A549 (cell line): ENCODE data around the gene RPL35. TPM values are rescaled to one million over a fixed set of nuclear protein-coding genes. Genes with fewer than 3 reads are reported as not detected.
"Not testable (repeated sequence)": the region's sequence is repeated elsewhere in the genome, so short reads cannot be mapped to it uniquely, and the experiment has no call there.

Source experiments
- ATAC-seq, 2 experiments: fragments of 200-7000 bp in 1 of 2; fragments of >200 bp in 1 of 2; cut with Nextera tagmentation in 1 of 2; cut with Tn5 transposase in 1 of 2; 3 replicates each; pipeline versions ENCODE4 v1.8.0 to v1.9.1; 2018 to 2020; ENCODE audit warnings: mild to moderate bottlenecking in 1 of 2, moderate library complexity in 1 of 2
- CTCF ChIA-PET: fragments of 300-600 bp; sonication (Branson Sonifier 250); formaldehyde crosslinking; extraction: SDS; loops from one replicate; lab custom pipeline; 2021; ENCODE audit warnings: antibody characterized with exemption, inconsistent platforms; lab: Yijun Ruan, JAX
- POLR2A ChIA-PET: fragments of 350-600 bp; formaldehyde crosslinking; extraction: SDS; loops from one replicate; lab custom pipeline; 2021; ENCODE audit warnings: antibody characterized with exemption, inconsistent platforms; lab: Yijun Ruan, JAX
- DNase-seq, 2 experiments: peaks; one replicate each; pipeline versions ENCODE4 v3.0.0 to v3.0.0-alpha.2; 2011 to 2016; ENCODE audit warnings: low read depth in 1 of 2, low spot score in 1 of 2
- FAIRE-seq: peaks from 2 replicates; lab custom pipeline; 2011; peaks lifted over from hg19 to GRCh38; lab: Jason Lieb, UNC
- H3K27ac ChIP-seq, 2 experiments: fragments of >200 bp; sonication (Bioruptor Twin); formaldehyde crosslinking; 3 replicates each; pipeline ENCODE4 v1.5.1; 2016 to 2017
- H3K4me1 ChIP-seq: fragments of >200 bp; sonication (Bioruptor Twin); formaldehyde crosslinking; 3 replicates; pipeline ENCODE4 v1.6.1; 2016
- H3K4me2 ChIP-seq: fragments of >200 bp; sonication (Bioruptor Twin); formaldehyde crosslinking; 3 replicates; pipeline ENCODE4 v1.6.1; 2016
- H3K4me3 ChIP-seq: fragments of >200 bp; sonication (Bioruptor Twin); formaldehyde crosslinking; 3 replicates; pipeline ENCODE4 v1.5.1; 2016
- H3K9me3 ChIP-seq: fragments of >200 bp; sonication (Bioruptor Twin); formaldehyde crosslinking; 3 replicates; pipeline ENCODE4 v1.6.1; 2016
- CBX8 ChIP-seq: fragments of 200-600 bp; sonication (generic); IDR thresholded peaks from 2 replicates; pipeline ENCODE4 v1.6.1; 2016
- CEBPB ChIP-seq, 2 experiments: fragments of >200 bp in 1 of 2; sonication (Bioruptor Twin) in 1 of 2; formaldehyde crosslinking in 1 of 2; IDR thresholded peaks; 2 replicates each; pipeline ENCODE4 v1.6.1; 2012 to 2016
- CHD2 ChIP-seq: fragments of 150-350 bp; IDR thresholded peaks from 2 replicates; pipeline ENCODE4 v1.6.1; 2014; ENCODE audit warnings: low read length; ENCODE audit not compliant: partially characterized antibody
- ESRRA ChIP-seq: fragments of 150-350 bp; IDR thresholded peaks from 2 replicates; pipeline ENCODE4 v1.6.1; 2014; ENCODE audit warnings: mild to moderate bottlenecking, low read length, borderline replicate concordance
- HDAC2 ChIP-seq: fragments of 200-600 bp; sonication (generic); IDR thresholded peaks from 2 replicates; pipeline ENCODE4 v1.6.1; 2016
- HEYL ChIP-seq: fragments of 250-450 bp; sonication (Bioruptor Pico); IDR thresholded peaks from 2 replicates; pipeline ENCODE4 v1.8.0; 2021; ENCODE audit warnings: mild to moderate bottlenecking, moderate library complexity
- HOXA7 ChIP-seq: fragments of 250-450 bp; sonication (Bioruptor Pico); IDR thresholded peaks from 2 replicates; pipeline ENCODE4 v1.5.0; 2020; ENCODE audit warnings: mild to moderate bottlenecking, moderate library complexity
- JUN ChIP-seq, 2 experiments: fragments of >200 bp; sonication (Bioruptor Twin); formaldehyde crosslinking; IDR thresholded peaks; 2 replicates in 1 of 2; 3 replicates in 1 of 2; pipeline ENCODE4 v1.6.1; 2016 to 2017
- JUNB ChIP-seq: fragments of >200 bp; sonication (Bioruptor Twin); formaldehyde crosslinking; IDR thresholded peaks from 2 replicates; pipeline ENCODE4 v1.6.1; 2016
- MAX ChIP-seq: IDR thresholded peaks from 2 replicates; pipeline ENCODE4 v1.6.1; 2012
- MYC ChIP-seq: IDR thresholded peaks from 2 replicates; pipeline ENCODE4 v1.6.1; 2012; ENCODE audit warnings: mild to moderate bottlenecking, inconsistent platforms, low read length, improper control_type of control experiment, borderline replicate concordance
- RARB ChIP-seq: fragments of 250-450 bp; sonication (Bioruptor Pico); IDR thresholded peaks from 2 replicates; pipeline ENCODE4 v1.8.0; 2021; ENCODE audit warnings: mild to moderate bottlenecking, moderate library complexity
- RNF2 ChIP-seq: fragments of 200-600 bp; sonication (generic); IDR thresholded peaks from 2 replicates; pipeline ENCODE4 v1.6.1; 2016; ENCODE audit warnings: low read depth, mild to moderate bottlenecking, antibody characterized with exemption, moderate library complexity, borderline replicate concordance
- WGBS: methylation state at CpG from one replicate; pipeline ENCODE4 v1.1.6; 2017; ENCODE audit errors: missing lambda C conversion rate; 5-methylcytosine and 5-hydroxymethylcytosine counted together
- polyA plus RNA-seq, 4 experiments: library from polyadenylated mRNA; depleted of rRNA in 3 of 4; stranded (reverse); fragments of >200 nt; fragmentation: RNase III in 1 of 4; extraction: RNeasy Plus Mini Kit Qiagen cat#74134 plus additional on column Dnase treatment in 1 of 4; gene quantifications; 2 replicates in 3 of 4; 3 replicates in 1 of 4; pipeline ENCODE4 v1.2.3, GENCODE V29; 2011 to 2017
- TF ChIP-seq, protein P1 (sequence below): fragments of 250-450 bp; sonication (Bioruptor Pico); IDR thresholded peaks from 2 replicates; pipeline ENCODE4 v1.5.0; 2021; ENCODE audit warnings: mild to moderate bottlenecking, moderate library complexity, borderline replicate concordance
- TF ChIP-seq, protein P2 (sequence below): fragments of 450-650 bp; IDR thresholded peaks from 2 replicates; pipeline ENCODE4 v1.6.1; 2014; ENCODE audit warnings: antibody characterized with exemption
- TF ChIP-seq, protein P3 (sequence below): IDR thresholded peaks from 2 replicates; pipeline ENCODE4 v1.6.1; 2012
- TF ChIP-seq, protein P4 (sequence below): fragments of 200-600 bp; sonication (generic); IDR thresholded peaks from 2 replicates; pipeline ENCODE4 v1.6.1; 2016; ENCODE audit warnings: antibody characterized with exemption, mild to moderate bottlenecking, moderate library complexity

Gene RPL35
- polyA plus RNA-seq, 2 of the 4 experiments (the other 2 are of a cell fraction) = 2,307 to 3,076 TPM

DNA sequence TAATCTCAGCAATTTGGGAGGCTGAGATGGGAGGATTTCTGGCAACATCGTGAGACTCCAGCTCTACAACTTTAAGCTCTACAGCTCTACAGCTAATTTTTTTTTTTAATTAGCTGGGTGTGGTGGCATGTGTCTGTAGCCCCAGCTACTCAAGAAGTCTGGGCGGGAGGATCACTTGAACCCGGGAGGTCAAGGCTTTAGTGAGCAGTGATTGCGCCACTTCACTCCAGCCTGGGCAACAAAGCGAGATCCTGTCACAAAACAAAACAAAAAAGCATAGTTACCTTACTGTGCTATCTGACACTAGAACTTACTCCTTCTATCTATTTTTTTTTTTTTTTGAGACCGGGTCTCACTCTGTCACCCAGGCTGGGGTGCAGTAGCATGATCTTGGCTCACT is 14.8 kb downstream of the RPL35 start:
- Histone ChIP-seq H3K4me2 (no peak overlapping the region), H3K9me3 (no peaks in the 10 kb centered on the region), H3K27ac (no peak overlapping the region), H3K4me3 (no peak overlapping the region), H3K4me1 (peaks cover 13% of the 10 kb centered on the region)
- FAIRE-seq = no peak
- ChIA-PET POLR2A (no interaction called here), CTCF (interaction anchor here (0.6 to 43.0 kb wide), 3 partner anchors 11 to 1458 kb away, joined by 3 to 2512 read pairs (median 451); partner anchors contain the start of genes NR6A1 and OLFML2A)
- DNase-seq = no peak
- 92% methylated on average over 6 of the region's 6 CpGs for WGBS
- TF ChIP-seq CHD2 = no peak
- TF ChIP-seq JUNB = no peak
- TF ChIP-seq, protein P1, sequence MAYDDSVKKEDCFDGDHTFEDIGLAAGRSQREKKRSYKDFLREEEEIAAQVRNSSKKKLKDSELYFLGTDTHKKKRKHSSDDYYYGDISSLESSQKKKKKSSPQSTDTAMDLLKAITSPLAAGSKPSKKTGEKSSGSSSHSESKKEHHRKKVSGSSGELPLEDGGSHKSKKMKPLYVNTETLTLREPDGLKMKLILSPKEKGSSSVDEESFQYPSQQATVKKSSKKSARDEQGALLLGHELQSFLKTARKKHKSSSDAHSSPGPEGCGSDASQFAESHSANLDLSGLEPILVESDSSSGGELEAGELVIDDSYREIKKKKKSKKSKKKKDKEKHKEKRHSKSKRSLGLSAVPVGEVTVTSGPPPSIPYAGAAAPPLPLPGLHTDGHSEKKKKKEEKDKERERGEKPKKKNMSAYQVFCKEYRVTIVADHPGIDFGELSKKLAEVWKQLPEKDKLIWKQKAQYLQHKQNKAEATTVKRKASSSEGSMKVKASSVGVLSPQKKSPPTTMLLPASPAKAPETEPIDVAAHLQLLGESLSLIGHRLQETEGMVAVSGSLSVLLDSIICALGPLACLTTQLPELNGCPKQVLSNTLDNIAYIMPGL (CRISPR knock-in tag) = no peak
- TF ChIP-seq JUN (IDR thresholded peaks at IDR 0.05) = no peak
- TF ChIP-seq, protein P2, sequence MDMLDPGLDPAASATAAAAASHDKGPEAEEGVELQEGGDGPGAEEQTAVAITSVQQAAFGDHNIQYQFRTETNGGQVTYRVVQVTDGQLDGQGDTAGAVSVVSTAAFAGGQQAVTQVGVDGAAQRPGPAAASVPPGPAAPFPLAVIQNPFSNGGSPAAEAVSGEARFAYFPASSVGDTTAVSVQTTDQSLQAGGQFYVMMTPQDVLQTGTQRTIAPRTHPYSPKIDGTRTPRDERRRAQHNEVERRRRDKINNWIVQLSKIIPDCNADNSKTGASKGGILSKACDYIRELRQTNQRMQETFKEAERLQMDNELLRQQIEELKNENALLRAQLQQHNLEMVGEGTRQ = no peak
- TF ChIP-seq HDAC2 = no peak
- no peak for TF ChIP-seq CBX8
- TF ChIP-seq, protein P3, sequence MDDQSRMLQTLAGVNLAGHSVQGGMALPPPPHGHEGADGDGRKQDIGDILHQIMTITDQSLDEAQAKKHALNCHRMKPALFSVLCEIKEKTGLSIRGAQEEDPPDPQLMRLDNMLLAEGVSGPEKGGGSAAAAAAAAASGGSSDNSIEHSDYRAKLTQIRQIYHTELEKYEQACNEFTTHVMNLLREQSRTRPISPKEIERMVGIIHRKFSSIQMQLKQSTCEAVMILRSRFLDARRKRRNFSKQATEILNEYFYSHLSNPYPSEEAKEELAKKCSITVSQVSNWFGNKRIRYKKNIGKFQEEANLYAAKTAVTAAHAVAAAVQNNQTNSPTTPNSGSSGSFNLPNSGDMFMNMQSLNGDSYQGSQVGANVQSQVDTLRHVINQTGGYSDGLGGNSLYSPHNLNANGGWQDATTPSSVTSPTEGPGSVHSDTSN = no peak
- TF ChIP-seq MAX = no peak
- no peak for TF ChIP-seq RNF2
- TF ChIP-seq HOXA7 = no peak
- TF ChIP-seq, protein P4, sequence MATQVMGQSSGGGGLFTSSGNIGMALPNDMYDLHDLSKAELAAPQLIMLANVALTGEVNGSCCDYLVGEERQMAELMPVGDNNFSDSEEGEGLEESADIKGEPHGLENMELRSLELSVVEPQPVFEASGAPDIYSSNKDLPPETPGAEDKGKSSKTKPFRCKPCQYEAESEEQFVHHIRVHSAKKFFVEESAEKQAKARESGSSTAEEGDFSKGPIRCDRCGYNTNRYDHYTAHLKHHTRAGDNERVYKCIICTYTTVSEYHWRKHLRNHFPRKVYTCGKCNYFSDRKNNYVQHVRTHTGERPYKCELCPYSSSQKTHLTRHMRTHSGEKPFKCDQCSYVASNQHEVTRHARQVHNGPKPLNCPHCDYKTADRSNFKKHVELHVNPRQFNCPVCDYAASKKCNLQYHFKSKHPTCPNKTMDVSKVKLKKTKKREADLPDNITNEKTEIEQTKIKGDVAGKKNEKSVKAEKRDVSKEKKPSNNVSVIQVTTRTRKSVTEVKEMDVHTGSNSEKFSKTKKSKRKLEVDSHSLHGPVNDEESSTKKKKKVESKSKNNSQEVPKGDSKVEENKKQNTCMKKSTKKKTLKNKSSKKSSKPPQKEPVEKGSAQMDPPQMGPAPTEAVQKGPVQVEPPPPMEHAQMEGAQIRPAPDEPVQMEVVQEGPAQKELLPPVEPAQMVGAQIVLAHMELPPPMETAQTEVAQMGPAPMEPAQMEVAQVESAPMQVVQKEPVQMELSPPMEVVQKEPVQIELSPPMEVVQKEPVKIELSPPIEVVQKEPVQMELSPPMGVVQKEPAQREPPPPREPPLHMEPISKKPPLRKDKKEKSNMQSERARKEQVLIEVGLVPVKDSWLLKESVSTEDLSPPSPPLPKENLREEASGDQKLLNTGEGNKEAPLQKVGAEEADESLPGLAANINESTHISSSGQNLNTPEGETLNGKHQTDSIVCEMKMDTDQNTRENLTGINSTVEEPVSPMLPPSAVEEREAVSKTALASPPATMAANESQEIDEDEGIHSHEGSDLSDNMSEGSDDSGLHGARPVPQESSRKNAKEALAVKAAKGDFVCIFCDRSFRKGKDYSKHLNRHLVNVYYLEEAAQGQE = no peak
- no peak for TF ChIP-seq ESRRA
- no peak for TF ChIP-seq RARB (CRISPR knock-in tag)
- TF ChIP-seq CEBPB (IDR thresholded peaks at IDR 0.05) = no peak
- no peak for TF ChIP-seq HEYL (CRISPR knock-in tag)
- no peak for TF ChIP-seq MYC
- no peak for ATAC-seq

- FAIRE-seq, H3K4me2 ChIP-seq, H3K27ac ChIP-seq, DNase-seq, H3K4me3 ChIP-seq, H3K9me3 ChIP-seq, POLR2A ChIA-PET, ATAC-seq: not testable (repeated sequence)
- CTCF ChIA-PET = interaction anchor here (0.6 to 43.0 kb wide), 3 partner anchors 11 to 1458 kb away, joined by 3 to 2512 read pairs (median 451); partner anchors contain the start of genes NR6A1 and OLFML2A
- WGBS = 91% methylated on average over 9 of the region's 9 CpGs
- peaks cover 12% of the 10 kb centered on the region for H3K4me1 ChIP-seq
Observed at GRCh38 chr9:124846467-124846866, 15.3 kb downstream of the RPL35 start.
